ENCODE results near the gene STAT1.

The STAT1 gene

GRCh38 chr2:190941571-190941970, 72.4 kb downstream of the STAT1 start:
- Histone ChIP-seq H3K4me1 (ENCODE audit: low read length) (peaks cover 6% of the 10 kb centered on the region), H3K79me2 (ENCODE audit: low read length) (no peaks in the 10 kb centered on the region), H3K9ac (ENCODE audit: low read length) (no peak overlapping the region), H3K4me3 (ENCODE audit: low read length) (no peak overlapping the region), H3K9me3 (ENCODE audit: insufficient read depth, low read length) (no peaks in the 10 kb centered on the region), H3K27me3 (ENCODE audit: low read depth, low read length) (no peaks in the 10 kb centered on the region), H3K36me3 (replicated peaks; ENCODE audit: low read depth, low read length) (peaks cover 3% of the 10 kb centered on the region), H3K27ac (ENCODE audit: low read length) (no peak overlapping the region), H2AFZ (ENCODE audit: low read depth, low read length) (no peak overlapping the region), H3K4me2 (ENCODE audit: low read length) (no peak overlapping the region), H4K20me1 (ENCODE audit: insufficient read depth, low read length) (no peaks in the 10 kb centered on the region)
- TF ChIP-seq, protein P1, sequence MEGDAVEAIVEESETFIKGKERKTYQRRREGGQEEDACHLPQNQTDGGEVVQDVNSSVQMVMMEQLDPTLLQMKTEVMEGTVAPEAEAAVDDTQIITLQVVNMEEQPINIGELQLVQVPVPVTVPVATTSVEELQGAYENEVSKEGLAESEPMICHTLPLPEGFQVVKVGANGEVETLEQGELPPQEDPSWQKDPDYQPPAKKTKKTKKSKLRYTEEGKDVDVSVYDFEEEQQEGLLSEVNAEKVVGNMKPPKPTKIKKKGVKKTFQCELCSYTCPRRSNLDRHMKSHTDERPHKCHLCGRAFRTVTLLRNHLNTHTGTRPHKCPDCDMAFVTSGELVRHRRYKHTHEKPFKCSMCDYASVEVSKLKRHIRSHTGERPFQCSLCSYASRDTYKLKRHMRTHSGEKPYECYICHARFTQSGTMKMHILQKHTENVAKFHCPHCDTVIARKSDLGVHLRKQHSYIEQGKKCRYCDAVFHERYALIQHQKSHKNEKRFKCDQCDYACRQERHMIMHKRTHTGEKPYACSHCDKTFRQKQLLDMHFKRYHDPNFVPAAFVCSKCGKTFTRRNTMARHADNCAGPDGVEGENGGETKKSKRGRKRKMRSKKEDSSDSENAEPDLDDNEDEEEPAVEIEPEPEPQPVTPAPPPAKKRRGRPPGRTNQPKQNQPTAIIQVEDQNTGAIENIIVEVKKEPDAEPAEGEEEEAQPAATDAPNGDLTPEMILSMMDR (IDR thresholded peaks at IDR 0.05; ENCODE audit: low read depth, low read length), result no peak
- TF ChIP-seq EZH2phosphoT487 (IDR thresholded peaks at IDR 0.05; ENCODE audit: low read depth), result no peak

DNA sequence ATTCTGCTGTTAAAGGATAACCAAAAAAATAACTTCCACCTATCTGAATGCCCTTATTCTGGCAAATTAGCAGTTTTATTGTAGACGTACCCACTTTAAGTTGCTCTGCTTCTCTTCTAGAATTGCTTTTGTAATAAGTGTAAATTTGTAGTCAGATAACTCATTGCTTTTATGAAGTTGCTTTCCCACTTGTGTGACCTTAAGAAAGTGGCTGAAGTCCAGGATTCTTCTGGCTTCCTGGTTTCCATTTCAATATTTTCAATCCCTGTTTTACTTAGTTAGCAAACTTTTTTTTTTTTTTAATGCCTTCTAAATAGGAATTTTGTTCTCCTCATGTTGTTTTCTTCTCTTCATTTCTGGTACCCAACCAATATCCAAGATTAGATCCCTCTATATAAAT, 73.5 kb downstream of the STAT1 start:
- Histone ChIP-seq H3K36me3 (replicated peaks; ENCODE audit: low read depth, low read length) (peaks cover 7% of the 10 kb centered on the region), H3K27ac (ENCODE audit: low read length) (no peak overlapping the region), H3K9ac (ENCODE audit: low read length) (no peak overlapping the region), H4K20me1 (ENCODE audit: insufficient read depth, low read length) (no peaks in the 10 kb centered on the region), H3K4me2 (ENCODE audit: low read length) (no peak overlapping the region), H2AFZ (ENCODE audit: low read depth, low read length) (no peak overlapping the region), H3K4me1 (ENCODE audit: low read length) (no peaks in the 10 kb centered on the region), H3K27me3 (ENCODE audit: low read depth, low read length) (no peaks in the 10 kb centered on the region), H3K9me3 (ENCODE audit: insufficient read depth, low read length) (no peaks in the 10 kb centered on the region), H3K79me2 (ENCODE audit: low read length) (no peaks in the 10 kb centered on the region), H3K4me3 (ENCODE audit: low read length) (no peak overlapping the region)
- TF ChIP-seq, protein P1 (IDR thresholded peaks at IDR 0.05; ENCODE audit: low read depth, low read length), result no peak
- no peak for TF ChIP-seq EZH2phosphoT487 (IDR thresholded peaks at IDR 0.05; ENCODE audit: low read depth)

DNA sequence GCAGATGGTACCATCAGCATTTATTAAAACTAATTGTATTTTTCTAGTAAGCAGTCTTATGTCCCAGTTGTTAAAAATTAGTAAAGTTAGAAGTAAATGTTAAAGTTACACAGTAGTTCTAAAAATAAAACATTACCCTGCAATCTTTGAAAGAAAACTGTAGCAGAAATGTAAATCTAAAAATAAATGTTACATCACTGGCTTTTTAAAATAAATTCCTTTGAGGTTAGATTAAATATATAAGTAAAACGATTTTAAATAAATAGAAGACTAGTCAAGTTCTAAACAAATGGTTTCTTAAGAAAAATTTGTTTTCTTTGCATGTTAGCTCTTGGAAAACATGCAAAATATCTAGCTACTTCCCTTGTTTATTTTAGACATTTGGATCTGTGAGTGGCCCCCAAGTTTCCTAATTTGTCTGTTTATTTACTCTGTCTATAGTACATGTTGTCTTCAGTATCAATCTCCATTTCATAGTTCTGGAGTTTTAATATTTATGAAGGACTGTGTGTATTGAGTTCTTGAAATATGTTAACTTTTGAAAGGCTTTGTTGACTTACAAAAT, 75.1 kb downstream of the STAT1 start:
- Histone ChIP-seq H3K36me3 (replicated peaks; ENCODE audit: low read depth, low read length) (peaks cover 13% of the 10 kb centered on the region), H3K4me1 (ENCODE audit: low read length) (no peaks in the 10 kb centered on the region), H4K20me1 (ENCODE audit: insufficient read depth, low read length) (no peaks in the 10 kb centered on the region), H3K27ac (ENCODE audit: low read length) (no peak overlapping the region), H3K9ac (ENCODE audit: low read length) (no peak overlapping the region), H3K27me3 (ENCODE audit: low read depth, low read length) (no peaks in the 10 kb centered on the region), H2AFZ (ENCODE audit: low read depth, low read length) (no peak overlapping the region), H3K79me2 (ENCODE audit: low read length) (no peaks in the 10 kb centered on the region), H3K4me3 (ENCODE audit: low read length) (no peak overlapping the region), H3K4me2 (ENCODE audit: low read length) (no peak overlapping the region), H3K9me3 (ENCODE audit: insufficient read depth, low read length) (no peaks in the 10 kb centered on the region)
- TF ChIP-seq, protein P1 (IDR thresholded peaks at IDR 0.05; ENCODE audit: low read depth, low read length), result no peak
- no peak for TF ChIP-seq EZH2phosphoT487 (IDR thresholded peaks at IDR 0.05; ENCODE audit: low read depth)

- Histone ChIP-seq H3K27me3 (ENCODE audit: low read depth, low read length) (no peaks in the 10 kb centered on the region), H3K36me3 (replicated peaks; ENCODE audit: low read depth, low read length) (peaks cover 32% of the 10 kb centered on the region), H3K4me1 (ENCODE audit: low read length) (0 out of 2 replicates have a peak, but pooled peaks cover 3% of the 10 kb centered on the region), H3K4me2 (ENCODE audit: low read length) (no peak overlapping the region), H4K20me1 (ENCODE audit: insufficient read depth, low read length) (peaks cover 4% of the 10 kb centered on the region; the same call in 1 of the 2 replicates), H3K9ac (ENCODE audit: low read length) (no peak overlapping the region), H2AFZ (ENCODE audit: low read depth, low read length) (no peak overlapping the region), H3K79me2 (ENCODE audit: low read length) (no peaks in the 10 kb centered on the region), H3K27ac (ENCODE audit: low read length) (no peak overlapping the region), H3K9me3 (ENCODE audit: insufficient read depth, low read length) (no peaks in the 10 kb centered on the region), H3K4me3 (ENCODE audit: low read length) (no peak overlapping the region)
- TF ChIP-seq EZH2phosphoT487 (IDR thresholded peaks at IDR 0.05; ENCODE audit: low read depth), result no peak
- TF ChIP-seq, protein P1 (IDR thresholded peaks at IDR 0.05; ENCODE audit: low read depth, low read length), result no peak
Measured at GRCh38 chr2:190935054-190935453, 78.9 kb downstream of the STAT1 start.
